Measurements from ENCODE around the gene TBL1X.
"Not testable (repeated sequence)": the region's sequence is repeated elsewhere in the genome, so short reads cannot be mapped to it uniquely, and the experiment has no call there.

TBL1X gene

GRCh38 chrX:9767375-9767774 lies 302.5 kb downstream of the TBL1X start:
- TF ChIP-seq CTCF (IDR thresholded peaks at IDR 0.05), result no peak
- Histone ChIP-seq H3K4me1 (ENCODE audit: control insufficient read depth in 1 of 2, insufficient read depth in 1 of 2, low read depth in 1 of 2, low read length in 1 of 2) (no peaks in the 10 kb centered on the region), H3K36me3 (no peaks in the 10 kb centered on the region), H3K27me3 (peaks cover 53% of the 10 kb centered on the region), H3K9me3 (no peaks in the 10 kb centered on the region), H3K27ac (no peak overlapping the region), H3K4me3 (ENCODE audit: low read depth in 1 of 2, low read length in 1 of 2) (no peak overlapping the region)

GRCh38 chrX:9768321-9768839 lies 303.5 kb downstream of the TBL1X start:
- H3K9me3 ChIP-seq; H3K4me3 ChIP-seq (ENCODE audit: low read depth in 1 of 2, low read length in 1 of 2); H3K4me1 ChIP-seq (ENCODE audit: control insufficient read depth in 1 of 2, insufficient read depth in 1 of 2, low read depth in 1 of 2, low read length in 1 of 2); H3K27ac ChIP-seq; H3K36me3 ChIP-seq: not testable (repeated sequence)
- peaks cover 46% of the 10 kb centered on the region for H3K27me3 ChIP-seq

- H3K36me3 ChIP-seq, result no peaks in the 10 kb centered on the region
- H3K27ac ChIP-seq, result no peak overlapping the region
- TF ChIP-seq CTCF (IDR thresholded peaks at IDR 0.05), result no peak
- H3K4me1 ChIP-seq (ENCODE audit: control insufficient read depth in 1 of 2, insufficient read depth in 1 of 2, low read depth in 1 of 2, low read length in 1 of 2), result no peaks in the 10 kb centered on the region
- H3K27me3 ChIP-seq, result peaks cover 41% of the 10 kb centered on the region
- H3K9me3 ChIP-seq, result no peaks in the 10 kb centered on the region
- no peak overlapping the region for H3K4me3 ChIP-seq (ENCODE audit: low read depth in 1 of 2, low read length in 1 of 2)
These were observed 305.5 kb downstream of the TBL1X start for GRCh38 chrX:9770319-9770718.

DNA sequence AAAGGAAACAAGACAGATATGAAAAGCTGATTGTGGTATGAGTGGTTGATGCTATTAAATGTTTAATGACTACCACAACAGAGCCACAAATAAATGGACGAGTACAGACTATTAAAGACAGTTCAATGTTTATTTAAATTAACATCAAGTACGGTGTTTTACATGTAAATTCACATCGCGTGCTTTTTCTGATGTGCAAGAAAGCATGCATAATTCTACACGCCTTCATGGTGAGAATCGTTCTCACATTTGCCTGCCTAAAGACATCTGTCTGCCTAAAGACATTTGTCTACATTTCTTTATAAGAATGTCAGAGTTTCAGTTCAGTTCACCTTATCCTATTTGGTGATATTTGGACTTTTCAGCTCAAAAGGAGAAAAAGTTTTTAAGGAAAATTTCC lies 308.1 kb downstream of the TBL1X start:
- Histone ChIP-seq H3K36me3 (no peaks in the 10 kb centered on the region), H3K27me3 (peaks cover 37% of the 10 kb centered on the region), H3K4me1 (ENCODE audit: control insufficient read depth in 1 of 2, insufficient read depth in 1 of 2, low read depth in 1 of 2, low read length in 1 of 2) (no peaks in the 10 kb centered on the region), H3K9me3 (no peaks in the 10 kb centered on the region), H3K4me3 (ENCODE audit: low read depth in 1 of 2, low read length in 1 of 2) (no peak overlapping the region), H3K27ac (no peak overlapping the region)
- TF ChIP-seq CTCF (IDR thresholded peaks at IDR 0.05), result no peak

DNA sequence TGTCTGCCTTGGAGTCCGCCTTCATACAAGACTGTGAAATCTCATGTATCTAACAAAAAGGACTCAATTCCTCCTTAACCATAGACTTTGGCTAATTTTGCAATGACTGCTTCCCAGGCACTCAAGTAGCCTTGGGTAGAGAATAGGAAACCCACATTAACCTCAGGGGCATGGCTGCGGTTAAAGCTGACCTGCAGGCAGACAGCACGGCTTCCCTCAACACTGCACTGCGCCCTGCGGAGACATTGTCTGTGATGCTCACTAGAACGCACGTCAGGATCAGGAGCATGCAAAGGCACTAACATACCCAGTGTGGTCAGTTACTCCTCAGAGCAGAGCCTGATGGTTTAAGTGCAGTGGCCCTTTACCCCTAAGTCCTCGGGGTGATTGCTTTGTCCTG lies 311.1 kb downstream of the TBL1X start:
- Histone ChIP-seq H3K27ac (no peak overlapping the region), H3K27me3 (peaks cover 41% of the 10 kb centered on the region), H3K36me3 (no peaks in the 10 kb centered on the region), H3K4me1 (ENCODE audit: control insufficient read depth in 1 of 2, insufficient read depth in 1 of 2, low read depth in 1 of 2, low read length in 1 of 2) (no peaks in the 10 kb centered on the region), H3K4me3 (ENCODE audit: low read depth in 1 of 2, low read length in 1 of 2) (no peak overlapping the region), H3K9me3 (no peaks in the 10 kb centered on the region)
- no peak for TF ChIP-seq CTCF (IDR thresholded peaks at IDR 0.05)

- Histone ChIP-seq H3K36me3 (no peaks in the 10 kb centered on the region), H3K4me1 (ENCODE audit: control insufficient read depth in 1 of 2, insufficient read depth in 1 of 2, low read depth in 1 of 2, low read length in 1 of 2) (no peaks in the 10 kb centered on the region), H3K27me3 (peaks cover 46% of the 10 kb centered on the region), H3K4me3 (ENCODE audit: low read depth in 1 of 2, low read length in 1 of 2) (no peak overlapping the region), H3K9me3 (no peaks in the 10 kb centered on the region), H3K27ac (no peak overlapping the region)
- no peak for TF ChIP-seq CTCF (IDR thresholded peaks at IDR 0.05)
These were observed 317.1 kb downstream of the TBL1X start for GRCh38 chrX:9781941-9782340.

All from neutrophil (primary cell).